ENCODE data around the gene BOD1.

The BOD1 gene

DNA sequence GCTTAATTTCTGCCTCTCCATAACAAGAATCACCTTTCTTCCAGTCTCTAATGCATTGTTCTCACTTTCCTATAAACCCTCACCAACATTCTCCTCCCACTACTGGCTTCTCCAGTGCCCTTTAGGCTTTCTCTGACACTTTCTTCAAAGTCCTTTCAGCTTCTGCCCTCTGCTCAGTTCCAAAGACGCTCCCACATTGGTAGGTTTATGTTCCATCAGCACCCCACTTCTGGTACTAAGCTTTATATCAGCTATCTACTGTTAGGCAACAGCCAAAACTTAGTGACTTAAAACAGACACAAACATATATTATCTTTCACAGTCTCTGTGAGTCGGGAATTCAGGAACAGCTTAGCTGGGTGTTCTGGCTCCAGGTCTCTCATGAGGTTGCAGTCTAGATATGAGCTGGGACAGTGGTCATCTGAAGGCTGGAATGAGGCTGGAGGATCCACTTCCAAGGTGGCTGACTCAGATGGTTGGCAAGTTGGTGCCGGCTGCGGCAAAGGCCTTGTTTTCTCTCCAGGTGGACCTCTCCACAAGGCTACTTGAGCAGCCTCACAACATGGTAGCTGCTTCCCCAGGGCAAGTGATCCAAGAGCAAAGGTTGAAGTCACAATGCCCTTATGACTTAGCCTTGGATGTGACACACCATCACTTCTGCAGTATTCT, 37.4 kb downstream of the BOD1 start:
- Histone ChIP-seq H3K4me1 (ENCODE audit: control insufficient read depth in 1 of 2, insufficient read depth in 2 of 2, low read length in 2 of 2) (peaks cover 0 to 5% of the 10 kb centered on the region in 2 experiments), H3K23ac (ENCODE audit: low read length) (no peak overlapping the region), H3K79me2 (ENCODE audit: control insufficient read depth, insufficient read depth, low read length, poor library complexity) (no peaks in the 10 kb centered on the region), H3K27me3 (ENCODE audit: insufficient read depth, low read length) (no peaks in the 10 kb centered on the region), H3K27ac (ENCODE audit: low read depth, low read length) (no peak overlapping the region), H3K9me3 (ENCODE audit: insufficient read depth, low read depth, low read length) (peaks cover 7% of the 10 kb centered on the region), H4K12ac (ENCODE audit: low read depth, low read length) (no peak overlapping the region), H2BK12ac (ENCODE audit: low read length) (no peak overlapping the region), H3K4me2 (ENCODE audit: low read length) (no peak overlapping the region), H2AFZ (ENCODE audit: insufficient read depth, low read length, poor library complexity) (no peak overlapping the region), H3K79me1 (ENCODE audit: low read length) (no peaks in the 10 kb centered on the region), H3K14ac (ENCODE audit: low read length) (no peak overlapping the region), H4K91ac (ENCODE audit: low read depth, low read length) (no peak overlapping the region), H3K4ac (ENCODE audit: low read depth, low read length) (no peak overlapping the region), H3K18ac (ENCODE audit: low read length) (no peak overlapping the region), H3K9ac (ENCODE audit: low read length) (no peak overlapping the region), H4K8ac (ENCODE audit: low read depth, low read length) (no peak overlapping the region), H2AK5ac (ENCODE audit: low read length) (no peak overlapping the region), H2BK5ac (ENCODE audit: low read depth, low read length, poor library complexity) (no peak overlapping the region), H3K36me3 (ENCODE audit: control insufficient read depth in 1 of 2, insufficient read depth in 2 of 2, low read length in 2 of 2) (no peaks in the 10 kb centered on the region), H2BK120ac (ENCODE audit: insufficient read depth, low read length, poor library complexity) (no peak overlapping the region), H3K4me3 (ENCODE audit: low read depth, low read length) (no peak overlapping the region)
- WGBS (ENCODE audit: extremely low coverage, insufficient coverage, insufficient read length): no CpG with 5 or more reads among the region's 4 CpGs
- DNase-seq: no peak

- no peaks in the 10 kb centered on the region for H3K27me3 ChIP-seq (ENCODE audit: insufficient read depth, low read length)
- no peak overlapping the region for H3K4me2 ChIP-seq (ENCODE audit: low read length)
- no CpG with 5 or more reads among the region's 5 CpGs for WGBS (ENCODE audit: extremely low coverage, insufficient coverage, insufficient read length)
- H2AK5ac ChIP-seq (ENCODE audit: low read length): no peak overlapping the region
- no peak overlapping the region for H3K18ac ChIP-seq (ENCODE audit: low read length)
- H3K4ac ChIP-seq (ENCODE audit: low read depth, low read length): no peak overlapping the region
- no peak for DNase-seq
- H3K14ac ChIP-seq (ENCODE audit: low read length): no peak overlapping the region
- no peak overlapping the region for H4K8ac ChIP-seq (ENCODE audit: low read depth, low read length)
- no peaks in the 10 kb centered on the region for H3K79me1 ChIP-seq (ENCODE audit: low read length)
- no peak overlapping the region for H2BK120ac ChIP-seq (ENCODE audit: insufficient read depth, low read length, poor library complexity)
- H3K27ac ChIP-seq (ENCODE audit: low read depth, low read length): no peak overlapping the region
- no peak overlapping the region for H3K4me3 ChIP-seq (ENCODE audit: low read depth, low read length)
- H2AFZ ChIP-seq (ENCODE audit: insufficient read depth, low read length, poor library complexity): no peak overlapping the region
- no peak overlapping the region for H2BK12ac ChIP-seq (ENCODE audit: low read length)
- no peaks in the 10 kb centered on the region for H3K36me3 ChIP-seq (ENCODE audit: control insufficient read depth in 1 of 2, insufficient read depth in 2 of 2, low read length in 2 of 2)
- no peaks in the 10 kb centered on the region for H3K79me2 ChIP-seq (ENCODE audit: control insufficient read depth, insufficient read depth, low read length, poor library complexity)
- H4K91ac ChIP-seq (ENCODE audit: low read depth, low read length): no peak overlapping the region
- no peak overlapping the region for H3K9ac ChIP-seq (ENCODE audit: low read length)
- no peak overlapping the region for H3K23ac ChIP-seq (ENCODE audit: low read length)
- H2BK5ac ChIP-seq (ENCODE audit: low read depth, low read length, poor library complexity): no peak overlapping the region
- no peak overlapping the region for H4K12ac ChIP-seq (ENCODE audit: low read depth, low read length)
- peaks cover 0 to 5% of the 10 kb centered on the region in 2 experiments for H3K4me1 ChIP-seq (ENCODE audit: control insufficient read depth in 1 of 2, insufficient read depth in 2 of 2, low read length in 2 of 2)
- peaks cover 7% of the 10 kb centered on the region for H3K9me3 ChIP-seq (ENCODE audit: insufficient read depth, low read depth, low read length)
Observed at GRCh38 chr5:173577817-173578216, 38.6 kb downstream of the BOD1 start.

DNA sequence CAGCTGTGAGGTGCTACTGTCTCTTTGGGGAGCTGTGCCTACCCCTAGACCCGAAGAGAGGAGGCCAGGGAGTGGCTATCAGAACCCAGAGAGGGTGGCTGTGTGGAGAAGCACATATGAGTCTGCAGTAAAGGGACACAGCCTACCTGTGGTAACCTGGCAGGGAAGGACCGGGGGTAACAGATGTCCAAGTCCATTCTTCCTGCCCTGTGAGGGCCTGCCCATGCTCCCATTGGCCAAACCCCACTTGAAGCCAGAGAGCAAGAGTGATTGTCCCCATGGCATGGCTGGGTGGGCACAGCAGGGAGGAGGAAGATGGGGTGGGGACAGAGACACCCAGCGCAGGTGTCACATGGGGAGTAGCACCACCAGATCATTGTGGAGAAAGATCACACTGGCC, 39.3 kb downstream of the BOD1 start:
- H3K4me1 ChIP-seq (ENCODE audit: control insufficient read depth in 1 of 2, insufficient read depth in 2 of 2, low read length in 2 of 2): peaks cover 0 to 1% of the 10 kb centered on the region in 2 experiments
- no peak overlapping the region for H2AK5ac ChIP-seq (ENCODE audit: low read length)

DNA sequence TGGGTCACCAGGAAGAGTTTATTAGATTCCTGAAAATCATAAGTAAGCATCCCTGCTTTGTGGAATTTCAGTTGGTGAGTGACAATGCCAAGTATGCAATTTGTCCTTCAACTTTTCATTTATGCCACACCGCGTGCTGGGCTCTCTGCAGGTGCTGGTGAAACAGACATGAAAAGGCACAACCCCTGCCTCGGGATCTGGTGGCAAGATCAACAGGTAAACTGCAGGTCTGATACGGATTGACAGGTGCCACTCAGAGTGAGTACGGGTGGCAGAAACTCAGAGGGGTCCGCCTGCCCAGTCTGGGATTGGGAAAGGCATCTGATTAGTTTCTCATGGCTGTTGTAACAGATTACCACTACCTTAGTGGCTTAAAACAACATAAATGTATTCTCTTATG, 40.5 kb downstream of the BOD1 start:
- no peak overlapping the region for H3K23ac ChIP-seq (ENCODE audit: low read length)
- H3K27me3 ChIP-seq (ENCODE audit: insufficient read depth, low read length): no peaks in the 10 kb centered on the region
- H3K27ac ChIP-seq (ENCODE audit: low read depth, low read length): no peak overlapping the region
- H2AFZ ChIP-seq (ENCODE audit: insufficient read depth, low read length, poor library complexity): no peak overlapping the region
- no peaks in the 10 kb centered on the region for H3K36me3 ChIP-seq (ENCODE audit: control insufficient read depth in 1 of 2, insufficient read depth in 2 of 2, low read length in 2 of 2)
- no peak overlapping the region for H2BK5ac ChIP-seq (ENCODE audit: low read depth, low read length, poor library complexity)
- H2BK120ac ChIP-seq (ENCODE audit: insufficient read depth, low read length, poor library complexity): no peak overlapping the region
- no peak overlapping the region for H3K14ac ChIP-seq (ENCODE audit: low read length)
- no peak overlapping the region for H3K18ac ChIP-seq (ENCODE audit: low read length)
- H4K12ac ChIP-seq (ENCODE audit: low read depth, low read length): no peak overlapping the region
- no peaks in the 10 kb centered on the region for H3K4me1 ChIP-seq (ENCODE audit: control insufficient read depth in 1 of 2, insufficient read depth in 2 of 2, low read length in 2 of 2)
- H3K4ac ChIP-seq (ENCODE audit: low read depth, low read length): no peak overlapping the region
- H3K9ac ChIP-seq (ENCODE audit: low read length): no peak overlapping the region
- no peak overlapping the region for H4K8ac ChIP-seq (ENCODE audit: low read depth, low read length)
- no peak overlapping the region for H2AK5ac ChIP-seq (ENCODE audit: low read length)
- no CpG with 5 or more reads among the region's 6 CpGs for WGBS (ENCODE audit: extremely low coverage, insufficient coverage, insufficient read length)
- no peak for DNase-seq
- no peak overlapping the region for H3K4me2 ChIP-seq (ENCODE audit: low read length)
- H3K9me3 ChIP-seq (ENCODE audit: insufficient read depth, low read depth, low read length): peaks cover 7% of the 10 kb centered on the region
- H3K79me2 ChIP-seq (ENCODE audit: control insufficient read depth, insufficient read depth, low read length, poor library complexity): no peaks in the 10 kb centered on the region
- H2BK12ac ChIP-seq (ENCODE audit: low read length): no peak overlapping the region
- H3K79me1 ChIP-seq (ENCODE audit: low read length): no peaks in the 10 kb centered on the region
- H4K91ac ChIP-seq (ENCODE audit: low read depth, low read length): no peak overlapping the region
- H3K4me3 ChIP-seq (ENCODE audit: low read depth, low read length): no peak overlapping the region

More for the DNA sequence above, 39.3 kb downstream of the BOD1 start:
- Histone ChIP-seq H3K27ac (ENCODE audit: low read depth, low read length) (no peak overlapping the region), H3K9me3 (ENCODE audit: insufficient read depth, low read depth, low read length) (peaks cover 7% of the 10 kb centered on the region), H2AFZ (ENCODE audit: insufficient read depth, low read length, poor library complexity) (no peak overlapping the region), H3K4me2 (ENCODE audit: low read length) (no peak overlapping the region), H3K27me3 (ENCODE audit: insufficient read depth, low read length) (no peaks in the 10 kb centered on the region), H4K91ac (ENCODE audit: low read depth, low read length) (no peak overlapping the region), H3K79me1 (ENCODE audit: low read length) (no peaks in the 10 kb centered on the region), H3K9ac (ENCODE audit: low read length) (no peak overlapping the region), H2BK120ac (ENCODE audit: insufficient read depth, low read length, poor library complexity) (no peak overlapping the region), H4K12ac (ENCODE audit: low read depth, low read length) (no peak overlapping the region), H3K23ac (ENCODE audit: low read length) (no peak overlapping the region), H2BK5ac (ENCODE audit: low read depth, low read length, poor library complexity) (no peak overlapping the region), H2BK12ac (ENCODE audit: low read length) (no peak overlapping the region), H3K4me3 (ENCODE audit: low read depth, low read length) (no peak overlapping the region), H3K18ac (ENCODE audit: low read length) (no peak overlapping the region), H4K8ac (ENCODE audit: low read depth, low read length) (no peak overlapping the region), H3K36me3 (ENCODE audit: control insufficient read depth in 1 of 2, insufficient read depth in 2 of 2, low read length in 2 of 2) (no peaks in the 10 kb centered on the region), H3K79me2 (ENCODE audit: control insufficient read depth, insufficient read depth, low read length, poor library complexity) (no peaks in the 10 kb centered on the region), H3K4ac (ENCODE audit: low read depth, low read length) (no peak overlapping the region), H3K14ac (ENCODE audit: low read length) (no peak overlapping the region)
- WGBS (ENCODE audit: extremely low coverage, insufficient coverage, insufficient read length): no CpG with 5 or more reads among the region's 3 CpGs
- DNase-seq: no peak

All from trophoblast cell (in vitro differentiated cells and primary cell).